Transverse colon (tissue), 4 donors: Measurements from ENCODE around the gene NACAD. TPM values are rescaled to one million over a fixed set of nuclear protein-coding genes. Genes with fewer than 3 reads are reported as not detected.

Source experiments
- DNase-seq: peaks from one replicate; pipeline ENCODE4 v3.0.0-alpha.2; 2019
- H3K27ac ChIP-seq, 4 donors: fragments of 200-600 bp; sonication (generic); 2 replicates each; pipeline ENCODE4 v1.5.1; 2016 to 2018; ENCODE audit warnings: inconsistent platforms in 4 of 4
- H3K27me3 ChIP-seq: fragments of 200-600 bp; sonication (generic); 2 replicates; pipeline ENCODE4 v1.5.1; 2017; ENCODE audit warnings: inconsistent platforms
- H3K36me3 ChIP-seq, 4 donors: fragments of 200-600 bp; sonication (generic); 2 replicates each; pipeline ENCODE4 v1.5.1; 2017 to 2019; ENCODE audit warnings: inconsistent platforms in 4 of 4
- H3K4me1 ChIP-seq, 4 donors: fragments of 200-600 bp; sonication (generic); 2 replicates each; pipeline ENCODE4 v1.5.1; 2017 to 2020; ENCODE audit warnings: inconsistent platforms in 4 of 4
- H3K4me3 ChIP-seq, 4 donors: fragments of 200-600 bp; sonication (generic); 1 replicate in 1 of 4; 2 replicates in 3 of 4; pipeline versions ENCODE4 v1.5.1 to v1.6.1; 2017 to 2019; ENCODE audit warnings: inconsistent platforms in 4 of 4
- H3K9me3 ChIP-seq, 2 donors: fragments of 200-600 bp; sonication (generic); 2 replicates each; pipeline ENCODE4 v1.5.1; 2017 to 2019; ENCODE audit warnings: inconsistent platforms in 2 of 2
- CTCF ChIP-seq, 5 experiments: fragments of 200-600 bp in 3 of 5; fragments of 450-650 bp in 2 of 5; sonication (generic) in 3 of 5; IDR thresholded peaks; 1 replicate in 2 of 5; 2 replicates in 3 of 5; pipeline ENCODE4 v1.5.1; 2016 to 2017; ENCODE audit warnings: antibody characterized with exemption in 5 of 5, inconsistent platforms in 3 of 5, mild to moderate bottlenecking in 2 of 5, moderate library complexity in 1 of 5
- EP300 ChIP-seq: sonication (generic); formaldehyde crosslinking; IDR thresholded peaks from one replicate; pipeline ENCODE4 v1.6.1; 2017; ENCODE audit warnings: antibody characterized with exemption, low read depth
- POLR2A ChIP-seq: fragments of 450-650 bp; IDR thresholded peaks from one replicate; pipeline ENCODE4 v1.6.1; 2016; ENCODE audit warnings: antibody characterized with exemption, mild to moderate bottlenecking, moderate library complexity
- POLR2AphosphoS5 ChIP-seq, 3 donors: sonication (generic); formaldehyde crosslinking; IDR thresholded peaks; one replicate each; pipeline ENCODE4 v1.6.1; 2016; ENCODE audit warnings: antibody characterized with exemption in 3 of 3
- WGBS, 2 donors: methylation state at CpG; one replicate each; pipeline ENCODE4 v1.1.5; 2018; ENCODE audit warnings: low coverage in 1 of 2; 5-methylcytosine and 5-hydroxymethylcytosine counted together
- in situ Hi-C, 4 donors: fragments of 200-750 bp; cut with MboI; loops; one replicate each; pipeline versions ENCODE4 v1.15.0 to v1.15.1; 2017; ENCODE audit warnings: low sequenced_read_pairs in 3 of 4, low pct_ligation_motif_present in 1 of 4, low pct_unique_long_range_greater_than_20kb in 1 of 4
- intact Hi-C: fragments of 100-400 bp; cut with DNase I; formaldehyde crosslinking; loops from one replicate; pipeline ENCODE4 v1.15.1; 2023; ENCODE audit warnings: low total_unique reads
- total RNA-seq, 4 donors: library from RNA; depleted of rRNA; stranded (reverse); fragments of >200 nt; gene quantifications; one replicate each; pipeline ENCODE4 v1.1.0, GENCODE V29; 2016

The NACAD gene
- total RNA-seq, 4 donors from 2014 or later, result 1.1 to 5.2 (median 2.0) TPM

- intact Hi-C loops, result no loop called here
- Histone ChIP-seq H3K4me3 (no peak overlapping the region), H3K4me1 (no peaks in the 10 kb centered on the region), H3K27me3 (no peaks in the 10 kb centered on the region), H3K9me3 (no peaks in the 10 kb centered on the region), H3K27ac (no peak overlapping the region), H3K36me3 (peaks cover 0 to 18% (median 9%) of the 10 kb centered on the region in 4 donors)
- WGBS, 2 donors, result 93% methylated on average over 35 of the region's 35 CpGs; no CpG with 5 or more reads in 1 of the 2 donors
- no peak for TF ChIP-seq CTCF (IDR thresholded peaks at IDR 0.05)
- no peak for TF ChIP-seq POLR2AphosphoS5 (IDR thresholded peaks at IDR 0.05)
- TF ChIP-seq POLR2A, result no peak
- TF ChIP-seq EP300, result no peak
- in situ Hi-C loops, result no loop called here
- no peak for DNase-seq
These were observed 12.6 kb downstream of the NACAD start for GRCh38 chr7:45075871-45076796.

GRCh38 chr7:45075355-45075644 is 13.5 kb downstream of the NACAD start:
- no peaks in the 10 kb centered on the region for H3K4me1 ChIP-seq
- in situ Hi-C loops, result no loop called here
- intact Hi-C loops, result no loop called here
- DNase-seq, result no peak
- peaks cover 0 to 19% (median 9%) of the 10 kb centered on the region in 4 donors for H3K36me3 ChIP-seq
- no peak overlapping the region for H3K27ac ChIP-seq
- 83% methylated on average over 1 of the region's 1 CpG; no CpG with 5 or more reads in 1 of the 2 donors for WGBS, 2 donors
- no peak for TF ChIP-seq POLR2A
- no peak for TF ChIP-seq POLR2AphosphoS5 (IDR thresholded peaks at IDR 0.05)
- no peak for TF ChIP-seq EP300
- no peak for TF ChIP-seq CTCF (IDR thresholded peaks at IDR 0.05)
- H3K27me3 ChIP-seq, result no peaks in the 10 kb centered on the region
- H3K4me3 ChIP-seq, result no peak overlapping the region
- H3K9me3 ChIP-seq, result no peaks in the 10 kb centered on the region

DNA sequence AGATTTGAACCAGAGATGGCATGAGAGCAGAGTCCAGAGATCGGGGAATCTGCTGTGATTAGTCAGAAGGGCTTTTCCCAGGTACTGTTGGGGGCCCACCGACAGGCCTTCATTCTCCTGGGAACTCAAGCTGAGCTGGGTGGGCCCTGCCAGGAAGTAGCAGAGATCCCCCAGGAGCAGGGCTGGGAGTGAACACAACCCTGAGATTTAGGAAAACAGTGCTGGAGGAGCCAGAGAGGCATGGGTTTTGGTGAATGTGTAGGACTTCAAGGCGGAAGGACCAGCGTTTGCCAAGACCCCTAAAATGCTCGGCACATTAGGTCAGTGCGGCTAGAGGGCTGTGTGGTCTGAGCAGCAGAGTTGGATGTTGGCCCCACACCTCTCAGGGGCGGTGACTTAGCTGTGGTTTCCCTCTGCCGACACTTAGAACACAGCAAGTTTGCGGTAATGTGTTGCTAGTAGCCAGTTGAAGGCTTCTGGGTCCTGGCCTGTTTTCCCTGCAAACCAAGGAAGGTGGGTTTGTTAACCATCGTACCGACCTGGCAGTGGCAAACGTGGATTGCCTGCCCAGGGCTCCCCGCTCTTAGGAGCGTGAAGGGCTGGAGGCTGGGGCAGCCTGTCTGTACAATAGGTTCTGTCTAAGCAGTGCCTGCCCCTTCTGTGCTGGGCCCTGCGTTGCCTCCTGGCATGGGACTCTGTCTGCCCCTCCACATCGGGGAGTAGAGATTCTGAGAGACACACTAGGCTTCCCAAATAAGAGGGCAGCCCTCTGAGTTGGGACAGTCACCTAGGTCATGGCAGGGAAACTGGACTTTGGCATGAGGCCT is 14.0 kb downstream of the NACAD start:
- TF ChIP-seq CTCF (IDR thresholded peaks at IDR 0.05), result no peak
- TF ChIP-seq POLR2A, result no peak
- TF ChIP-seq POLR2AphosphoS5 (IDR thresholded peaks at IDR 0.05), result no peak
- no peak for TF ChIP-seq EP300
- Histone ChIP-seq H3K27ac (no peak overlapping the region), H3K9me3 (no peaks in the 10 kb centered on the region), H3K4me1 (no peaks in the 10 kb centered on the region), H3K4me3 (no peak overlapping the region), H3K36me3 (peaks cover 0 to 25% (median 12%) of the 10 kb centered on the region in 4 donors), H3K27me3 (no peaks in the 10 kb centered on the region)
- in situ Hi-C loops, result no loop called here
- DNase-seq, result no peak
- WGBS, 2 donors, result 87% methylated on average over 16 of the region's 16 CpGs; no CpG with 5 or more reads in 1 of the 2 donors
- intact Hi-C loops, result no loop called here
